HUES64 (cell line): ENCODE data around the gene C18orf54.
"Not testable (repeated sequence)": the region's sequence is repeated elsewhere in the genome, so short reads cannot be mapped to it uniquely, and the experiment has no call there.

Source experiments
- H3K27ac ChIP-seq: 2 replicates; pipeline ENCODE4 v1.7.0; 2013; ENCODE audit warnings: low read depth, low read length, inconsistent platforms
- H3K27me3 ChIP-seq: 2 replicates; pipeline ENCODE4 v1.6.1; 2013; ENCODE audit warnings: mild to moderate bottlenecking, low read length; ENCODE audit not compliant: insufficient read depth
- H3K36me3 ChIP-seq: 2 replicates; pipeline ENCODE4 v1.6.1; 2013; ENCODE audit warnings: mild to moderate bottlenecking, low read length; ENCODE audit not compliant: insufficient read depth
- H3K4me1 ChIP-seq: 2 replicates; pipeline ENCODE4 v1.6.1; 2013; ENCODE audit warnings: mild to moderate bottlenecking, low read length, moderate library complexity; ENCODE audit not compliant: insufficient read depth
- H3K4me3 ChIP-seq: 2 replicates; pipeline ENCODE4 v1.5.1; 2013; ENCODE audit warnings: mild to moderate bottlenecking, low read length, moderate library complexity
- H3K9ac ChIP-seq: 2 replicates; pipeline ENCODE4 v1.6.1; 2013; ENCODE audit warnings: mild to moderate bottlenecking, low read depth, low read length
- H3K9me3 ChIP-seq: 2 replicates; pipeline ENCODE4 v1.6.1; 2013; ENCODE audit warnings: low read depth, low read length; ENCODE audit not compliant: insufficient read depth
- WGBS: fragments of 150-250, 120-280 bp; methylation state at CpG from one replicate; pipeline ENCODE4 v1.1.7; 2013; ENCODE audit warnings: missing lambda C conversion rate; 5-methylcytosine and 5-hydroxymethylcytosine counted together

The C18orf54 gene

DNA sequence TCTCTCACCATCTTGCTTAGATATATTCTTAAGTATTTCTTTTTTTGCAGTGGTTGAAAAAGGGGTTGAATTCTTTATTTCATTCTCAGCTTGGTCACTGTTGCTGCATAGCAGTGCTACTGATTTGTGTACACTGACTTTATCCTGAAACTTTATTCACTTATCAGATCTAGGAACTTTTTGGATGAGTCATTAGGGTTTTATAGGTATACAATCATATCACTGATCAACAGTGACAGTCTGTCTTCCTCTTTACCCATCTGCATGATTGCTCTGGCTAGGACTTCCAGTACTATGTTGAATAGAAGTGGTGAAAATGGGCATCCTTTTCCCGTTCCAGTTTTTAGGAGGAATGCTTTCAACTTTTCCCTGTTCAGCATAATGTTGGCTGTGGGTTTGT lies 6.5 kb upstream of the C18orf54 start:
- H3K27ac ChIP-seq: no peak overlapping the region
- no peaks in the 10 kb centered on the region for H3K27me3 ChIP-seq
- H3K36me3 ChIP-seq: no peaks in the 10 kb centered on the region
- H3K4me3 ChIP-seq: no peak overlapping the region
- H3K4me1 ChIP-seq: no peaks in the 10 kb centered on the region
- no peak overlapping the region for H3K9ac ChIP-seq
- no peaks in the 10 kb centered on the region; the same call in 1 of the 2 replicates for H3K9me3 ChIP-seq
- WGBS: 97% methylated on average over 1 of the region's 1 CpG

DNA sequence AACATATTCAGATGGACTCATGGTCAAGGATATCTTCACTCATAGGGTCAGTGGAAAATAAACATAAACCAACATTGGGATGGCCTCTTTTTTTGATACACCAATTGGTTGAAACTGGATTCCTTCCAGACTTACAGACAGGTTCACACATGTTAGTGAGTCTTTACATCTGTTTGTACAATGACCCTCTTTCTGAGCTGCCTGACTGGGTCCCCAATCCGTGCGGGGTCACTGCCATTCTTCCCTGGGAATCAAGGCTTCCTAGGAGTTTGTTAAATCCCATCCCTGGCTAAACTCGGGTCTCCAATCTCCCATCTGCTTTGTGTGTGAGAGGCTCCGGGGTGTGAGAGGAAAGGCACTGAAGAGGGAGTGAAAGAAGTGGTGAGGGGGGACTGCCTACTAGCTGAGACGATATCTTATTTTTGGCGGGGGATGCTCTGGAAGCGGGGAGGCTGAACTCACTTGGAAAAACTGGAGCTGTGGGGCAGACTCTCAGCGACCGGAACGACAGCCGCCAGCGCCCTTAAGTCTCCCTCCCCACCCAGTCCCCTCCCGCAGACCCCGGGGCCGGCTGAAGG lies 535 bp upstream of the C18orf54 start:
- Histone ChIP-seq H3K4me3 (peak overlapping the region; percentile 89), H3K9ac (peak overlapping the region; percentile 80)
- WGBS: 1% methylated on average over 15 of the region's 15 CpGs

DNA sequence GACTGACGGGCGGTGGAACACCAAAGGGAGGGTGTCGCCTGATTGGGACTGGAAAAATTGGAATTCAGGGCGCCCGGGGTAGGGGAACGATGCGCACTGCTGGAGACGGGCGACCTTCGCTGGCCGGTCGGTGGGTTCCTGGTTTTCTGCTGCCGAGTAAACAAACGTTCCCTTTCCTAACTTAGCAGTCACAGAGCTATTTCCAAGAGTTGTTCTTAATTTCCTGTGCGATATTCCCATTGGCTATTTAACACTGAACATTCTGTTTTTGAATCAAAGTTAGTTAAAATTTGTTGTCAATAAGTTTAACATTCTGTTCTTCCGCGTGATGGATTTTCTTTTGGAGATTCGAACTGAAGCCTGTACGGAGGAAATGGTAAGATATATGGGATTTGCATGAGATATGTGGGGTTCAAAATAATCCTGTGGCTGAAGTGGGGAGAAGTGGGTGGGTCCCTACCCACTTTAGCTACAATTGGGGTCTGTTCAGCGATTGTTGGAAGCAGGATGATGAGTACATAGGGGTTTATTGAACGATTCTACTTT lies 862 bp downstream of the C18orf54 start:
- Histone ChIP-seq H3K36me3 (peaks cover 28% of the 10 kb centered on the region), H3K4me1 (peaks cover 22% of the 10 kb centered on the region), H3K9me3 (no peaks in the 10 kb centered on the region), H3K27ac (no peak overlapping the region), H3K4me3 (peak overlapping the region; percentile 89), H3K9ac (peak overlapping the region; percentile 80), H3K27me3 (no peaks in the 10 kb centered on the region)
- 1% methylated on average over 21 of the region's 21 CpGs for WGBS

More for the DNA sequence above, 535 bp upstream of the C18orf54 start:
- peak overlapping the region; percentile 51 for H3K27ac ChIP-seq
- H3K4me1 ChIP-seq: peaks cover 22% of the 10 kb centered on the region
- H3K27me3 ChIP-seq: no peaks in the 10 kb centered on the region
- no peaks in the 10 kb centered on the region; the same call in 1 of the 2 replicates for H3K9me3 ChIP-seq
- peaks cover 19% of the 10 kb centered on the region for H3K36me3 ChIP-seq

DNA sequence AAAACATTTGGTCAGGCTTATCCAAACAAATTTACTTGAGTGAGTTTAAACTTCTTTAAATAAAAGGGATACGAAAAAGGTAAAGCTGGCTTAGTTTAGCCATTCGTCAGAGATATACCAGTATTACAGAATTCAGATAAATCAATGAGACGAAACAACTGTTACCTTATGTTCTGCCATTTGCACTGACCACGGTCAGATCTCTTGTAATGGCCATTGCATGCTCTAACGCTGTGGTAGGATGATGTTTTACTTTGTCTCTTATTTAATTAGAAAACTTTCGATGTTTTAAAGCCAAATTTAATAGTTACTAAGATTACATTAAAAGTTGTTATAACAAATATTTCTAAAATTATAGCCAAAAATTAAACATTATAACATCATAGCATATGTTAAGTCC lies 1.5 kb downstream of the C18orf54 start:
- H3K36me3 ChIP-seq: peaks cover 31% of the 10 kb centered on the region
- H3K4me1 ChIP-seq: peaks cover 22% of the 10 kb centered on the region
- 32% methylated on average over 5 of the region's 6 CpGs for WGBS
- peak overlapping the region; percentile 89 for H3K4me3 ChIP-seq
- H3K9me3 ChIP-seq: no peaks in the 10 kb centered on the region
- H3K27me3 ChIP-seq: no peaks in the 10 kb centered on the region
- H3K9ac ChIP-seq: peak overlapping the region; percentile 80; the same call in 1 of the 2 replicates
- H3K27ac ChIP-seq: no peak overlapping the region

DNA sequence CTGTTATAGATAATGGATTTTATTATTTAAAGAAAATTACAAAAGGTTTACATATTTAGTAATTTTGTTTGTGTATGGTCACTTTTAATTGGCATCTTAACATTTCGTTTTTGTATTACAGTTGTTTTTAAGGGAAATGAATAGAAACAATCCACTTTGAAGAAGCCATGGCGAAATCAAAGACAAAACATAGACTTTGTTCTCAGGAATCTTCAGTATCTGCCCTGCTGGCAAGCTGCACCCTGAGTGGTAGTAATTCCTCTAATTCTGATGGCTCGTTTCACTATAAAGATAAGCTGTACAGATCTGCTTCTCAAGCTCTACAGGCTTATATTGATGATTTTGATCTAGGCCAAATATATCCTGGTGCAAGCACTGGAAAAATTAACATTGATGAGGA lies 2.7 kb downstream of the C18orf54 start:
- H3K9me3 ChIP-seq: no peaks in the 10 kb centered on the region
- peaks cover 43% of the 10 kb centered on the region for H3K36me3 ChIP-seq
- no peaks in the 10 kb centered on the region for H3K27me3 ChIP-seq
- H3K9ac ChIP-seq: no peak overlapping the region
- no peak overlapping the region for H3K27ac ChIP-seq
- H3K4me3 ChIP-seq: no peak overlapping the region; the same call in 1 of the 2 replicates
- WGBS: 91% methylated on average over 3 of the region's 3 CpGs
- peaks cover 22% of the 10 kb centered on the region for H3K4me1 ChIP-seq

DNA sequence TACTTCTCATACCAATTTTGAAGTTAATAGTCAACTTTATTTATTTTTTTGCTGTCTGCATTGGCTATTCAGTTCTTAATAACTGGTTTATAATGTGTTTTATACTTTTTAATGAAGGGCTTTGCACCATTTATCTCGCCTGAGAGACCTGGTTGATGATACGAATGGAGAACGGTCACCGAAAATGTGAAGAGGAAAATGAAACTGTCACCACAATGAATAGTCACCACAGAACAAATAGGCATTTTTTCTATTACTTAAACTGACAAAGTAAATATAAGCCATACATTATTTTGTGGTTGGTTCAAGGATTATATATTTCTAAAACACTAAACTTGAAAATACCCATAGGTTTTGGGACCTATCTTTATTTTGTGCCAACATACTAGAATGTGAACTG lies 20.4 kb downstream of the C18orf54 start:
- H3K9me3 ChIP-seq: no peaks in the 10 kb centered on the region
- no peak overlapping the region for H3K27ac ChIP-seq
- H3K4me1 ChIP-seq: peaks cover 18% of the 10 kb centered on the region
- H3K4me3 ChIP-seq: no peak overlapping the region
- H3K9ac ChIP-seq: no peak overlapping the region
- WGBS: 87% methylated on average over 4 of the region's 4 CpGs
- peaks cover 70% of the 10 kb centered on the region for H3K36me3 ChIP-seq
- H3K27me3 ChIP-seq: no peaks in the 10 kb centered on the region

DNA sequence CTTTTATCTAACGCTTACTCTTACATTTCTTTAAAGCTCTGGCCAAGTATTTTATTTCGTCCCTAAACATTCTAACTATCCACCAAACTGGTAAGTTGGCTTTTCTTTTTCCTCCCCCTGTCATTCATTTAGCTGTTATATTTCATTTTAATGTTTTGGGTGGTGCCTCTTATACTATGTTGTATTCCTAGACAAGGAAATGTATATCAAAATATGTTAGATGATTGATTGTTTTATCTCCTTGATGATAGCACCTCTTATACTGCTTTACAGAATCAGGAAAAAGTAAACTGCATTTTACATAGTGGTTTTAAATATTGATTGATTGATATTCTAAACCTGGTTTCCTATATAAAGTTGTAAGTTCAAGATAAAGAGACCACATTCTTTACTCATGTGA lies 23.9 kb downstream of the C18orf54 start:
- H3K4me3 ChIP-seq: no peak overlapping the region
- H3K27me3 ChIP-seq: no peaks in the 10 kb centered on the region
- H3K9me3 ChIP-seq: no peaks in the 10 kb centered on the region
- peaks cover 38% of the 10 kb centered on the region for H3K36me3 ChIP-seq
- 73% methylated on average over 2 of the region's 2 CpGs for WGBS
- H3K4me1 ChIP-seq: peaks cover 33% of the 10 kb centered on the region
- no peak overlapping the region for H3K27ac ChIP-seq
- H3K9ac ChIP-seq: no peak overlapping the region

DNA sequence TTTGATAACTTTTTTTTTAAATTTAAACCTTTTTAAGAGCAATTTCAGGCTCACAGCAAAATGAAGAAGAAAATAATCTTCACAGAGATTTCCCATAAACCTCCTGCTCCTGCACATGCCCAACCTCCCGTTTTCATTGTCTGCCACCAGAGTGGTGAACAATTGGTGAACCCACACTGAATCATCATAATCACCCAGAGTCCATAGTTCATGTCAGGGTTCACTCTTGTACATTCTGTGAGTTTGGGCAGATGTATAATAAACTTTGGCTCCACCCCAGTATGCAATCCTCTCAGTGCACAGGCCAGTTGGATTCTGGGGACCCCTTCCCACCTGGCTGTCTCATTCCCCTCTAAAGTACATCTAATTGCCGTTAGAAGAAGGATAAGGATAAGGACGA lies 24.4 kb downstream of the C18orf54 start:
- Histone ChIP-seq H3K36me3 (peaks cover 37% of the 10 kb centered on the region), H3K9me3 (no peaks in the 10 kb centered on the region), H3K27ac (no peak overlapping the region), H3K27me3 (no peaks in the 10 kb centered on the region), H3K4me1 (peaks cover 33% of the 10 kb centered on the region), H3K9ac (no peak overlapping the region), H3K4me3 (no peak overlapping the region)
- WGBS: 92% methylated on average over 3 of the region's 3 CpGs

DNA sequence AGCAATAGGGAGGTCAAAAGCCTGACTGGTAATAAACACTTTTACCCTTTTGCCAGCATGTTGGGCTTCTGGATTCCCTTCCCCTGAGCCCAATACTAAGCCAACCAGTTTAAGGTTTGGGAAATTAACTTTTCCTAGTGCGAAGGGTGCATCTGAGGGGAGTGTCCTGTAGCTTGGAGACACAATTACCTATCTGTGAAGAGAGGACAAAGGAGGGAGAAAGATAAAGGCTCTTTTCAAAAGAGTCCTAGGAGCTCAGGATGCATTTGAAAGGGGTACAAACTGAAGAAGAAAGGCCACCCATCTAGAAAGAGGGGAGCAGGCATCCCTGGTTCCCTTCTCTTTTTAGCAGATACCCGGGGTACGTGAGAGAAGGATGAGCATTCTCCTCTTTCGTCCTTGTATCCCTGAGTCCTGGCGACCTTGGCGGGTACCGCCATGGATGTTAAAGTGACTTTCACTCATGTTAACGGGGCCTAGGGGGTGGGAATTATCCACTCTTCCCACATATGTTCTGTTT lies 25.1 kb downstream of the C18orf54 start:
- H3K4me1 ChIP-seq: peaks cover 34% of the 10 kb centered on the region
- H3K27ac ChIP-seq: no peak overlapping the region
- 72% methylated on average over 8 of the region's 8 CpGs for WGBS
- H3K4me3 ChIP-seq: no peak overlapping the region
- no peak overlapping the region for H3K9ac ChIP-seq
- peaks cover 34% of the 10 kb centered on the region for H3K36me3 ChIP-seq
- no peaks in the 10 kb centered on the region for H3K27me3 ChIP-seq
- H3K9me3 ChIP-seq: peaks cover 4% of the 10 kb centered on the region; the same call in 1 of the 2 replicates

DNA sequence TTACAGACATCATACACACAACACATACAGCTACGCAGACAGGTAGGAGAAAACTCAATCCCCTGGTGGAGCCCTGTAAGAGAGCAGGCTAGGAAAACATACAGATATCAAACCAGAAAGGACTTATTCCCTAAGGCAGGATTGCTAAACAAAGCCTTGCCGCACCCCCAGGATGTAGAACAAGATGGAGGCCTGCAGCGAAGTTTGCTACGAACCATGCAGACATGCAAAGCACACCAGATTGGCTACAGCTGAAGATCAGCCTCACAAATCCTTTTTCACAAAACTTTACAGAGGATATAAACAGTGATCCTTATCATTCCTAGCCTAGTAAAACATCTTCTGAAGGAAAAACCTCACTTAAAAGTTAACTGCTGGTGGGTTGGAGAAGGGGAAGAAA lies 28.3 kb downstream of the C18orf54 start:
- H3K27ac ChIP-seq: peak overlapping the region; percentile 9; the same call in 1 of the 2 replicates
- 80% methylated on average over 4 of the region's 4 CpGs for WGBS
- no peak overlapping the region for H3K9ac ChIP-seq
- H3K4me3 ChIP-seq: no peak overlapping the region
- peaks cover 6% of the 10 kb centered on the region; the same call in 1 of the 2 replicates for H3K36me3 ChIP-seq
- H3K27me3 ChIP-seq: no peaks in the 10 kb centered on the region
- peaks cover 44% of the 10 kb centered on the region for H3K4me1 ChIP-seq
- H3K9me3 ChIP-seq: peaks cover 4% of the 10 kb centered on the region; the same call in 1 of the 2 replicates

DNA sequence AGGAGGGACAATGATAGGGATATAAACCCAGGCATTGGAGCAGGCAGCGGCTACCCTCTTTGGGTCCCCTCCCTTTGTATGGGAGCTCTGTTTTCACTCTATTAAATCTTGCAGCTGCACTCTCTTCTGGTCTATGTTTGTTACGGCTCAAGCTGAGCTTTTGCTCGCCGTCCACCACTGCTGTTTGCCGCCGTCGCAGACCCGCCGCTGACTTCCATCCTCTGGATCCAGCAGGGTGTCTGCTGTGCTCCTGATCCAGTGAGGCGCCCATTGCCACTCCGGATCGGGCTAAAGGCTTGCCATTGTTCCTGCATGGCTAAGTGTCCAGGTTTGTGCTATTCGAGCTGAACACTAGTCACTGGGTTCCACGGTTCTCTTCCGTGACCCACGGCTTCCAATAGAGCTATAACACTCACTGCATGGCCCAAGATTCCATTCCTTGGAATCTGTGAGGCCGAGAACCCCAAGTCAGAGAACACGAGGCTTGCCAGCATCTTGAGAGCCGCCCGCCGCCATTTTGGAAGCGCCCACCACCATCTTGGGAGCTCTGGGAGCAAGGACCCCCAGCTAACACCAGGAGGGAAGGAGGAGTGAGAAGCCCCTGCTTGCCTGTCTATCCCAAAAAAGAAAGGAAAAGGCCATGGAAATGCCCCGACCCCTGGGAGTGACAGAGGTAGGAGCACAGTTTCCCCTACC lies 29.2 kb downstream of the C18orf54 start:
- H3K27ac ChIP-seq, H3K4me3 ChIP-seq, H3K9me3 ChIP-seq, H3K9ac ChIP-seq, H3K27me3 ChIP-seq, H3K36me3 ChIP-seq: not testable (repeated sequence)
- peaks cover 39% of the 10 kb centered on the region for H3K4me1 ChIP-seq
- WGBS: 95% methylated on average over 23 of the region's 23 CpGs
